HG02571 (cell line): ENCODE measurements around the gene FGF5.
"Not testable (repeated sequence)": the region's sequence is repeated elsewhere in the genome, so short reads cannot be mapped to it uniquely, and the experiment has no call there.

Experiments
- ATAC-seq: cut with Tn5 transposase; IDR thresholded peaks from one replicate; pipeline ENCODE4 v1.9.1; 2021; ENCODE audit warnings: mild to moderate bottlenecking, moderate library complexity; ENCODE audit not compliant: unreplicated experiment

The FGF5 gene

GRCh38 chr4:80290665-80291064, 24.2 kb downstream of the FGF5 start:
- not testable (repeated sequence) for ATAC-seq

GRCh38 chr4:80294206-80294605, 27.7 kb downstream of the FGF5 start:
- no peak for ATAC-seq

- ATAC-seq = no peak
Measured at GRCh38 chr4:80295336-80295735, 28.9 kb downstream of the FGF5 start.

- no peak for ATAC-seq
Measured at GRCh38 chr4:80295826-80296225, 29.4 kb downstream of the FGF5 start.

- ATAC-seq = no peak
Measured at GRCh38 chr4:80301884-80302283, 35.4 kb downstream of the FGF5 start.

GRCh38 chr4:80302616-80303223, 36.3 kb downstream of the FGF5 start:
- no peak for ATAC-seq

- no peak for ATAC-seq
Measured at GRCh38 chr4:80305466-80305865, 39.0 kb downstream of the FGF5 start.

- ATAC-seq = no peak
Measured at GRCh38 chr4:80306260-80306659, 39.8 kb downstream of the FGF5 start.

GRCh38 chr4:80307183-80307735, 40.8 kb downstream of the FGF5 start:
- ATAC-seq = no peak

- no peak for ATAC-seq
Measured at GRCh38 chr4:80307774-80308465, 41.5 kb downstream of the FGF5 start.

- ATAC-seq = no peak
Measured at GRCh38 chr4:80308466-80308822, 42.0 kb downstream of the FGF5 start.

GRCh38 chr4:80309294-80310004, 43.0 kb downstream of the FGF5 start:
- no peak for ATAC-seq

- no peak for ATAC-seq
Measured at GRCh38 chr4:80311130-80311529, 44.7 kb downstream of the FGF5 start.

GRCh38 chr4:80312124-80312523, 45.7 kb downstream of the FGF5 start:
- no peak for ATAC-seq

GRCh38 chr4:80313627-80314026, 47.2 kb downstream of the FGF5 start:
- no peak for ATAC-seq

- ATAC-seq = not testable (repeated sequence)
Measured at GRCh38 chr4:80315848-80316247, 49.4 kb downstream of the FGF5 start.

- ATAC-seq = no peak
Measured at GRCh38 chr4:80321341-80321740, 54.9 kb downstream of the FGF5 start.

- no peak for ATAC-seq
Measured at GRCh38 chr4:80321776-80322175, 55.3 kb downstream of the FGF5 start.

- no peak for ATAC-seq
Measured at GRCh38 chr4:80322716-80323115, 56.3 kb downstream of the FGF5 start.

- no peak for ATAC-seq
Measured at GRCh38 chr4:80324171-80324570, 57.7 kb downstream of the FGF5 start.

GRCh38 chr4:80331693-80332092, 65.2 kb downstream of the FGF5 start:
- no peak for ATAC-seq

- no peak for ATAC-seq
Measured at GRCh38 chr4:80333121-80333520, 66.7 kb downstream of the FGF5 start.
